NT2/D1 (cell line): Measurements from ENCODE around the gene SAMSN1.

Experiments
- YY1 ChIP-seq: IDR thresholded peaks from 2 replicates; pipeline ENCODE4 v1.6.1; 2011; ENCODE audit not compliant: insufficient read length, insufficient read depth
- ZNF274 ChIP-seq: IDR thresholded peaks from 2 replicates; pipeline ENCODE4 v1.6.1; 2011; ENCODE audit warnings: mild to moderate bottlenecking, low read depth, low read length

DNA sequence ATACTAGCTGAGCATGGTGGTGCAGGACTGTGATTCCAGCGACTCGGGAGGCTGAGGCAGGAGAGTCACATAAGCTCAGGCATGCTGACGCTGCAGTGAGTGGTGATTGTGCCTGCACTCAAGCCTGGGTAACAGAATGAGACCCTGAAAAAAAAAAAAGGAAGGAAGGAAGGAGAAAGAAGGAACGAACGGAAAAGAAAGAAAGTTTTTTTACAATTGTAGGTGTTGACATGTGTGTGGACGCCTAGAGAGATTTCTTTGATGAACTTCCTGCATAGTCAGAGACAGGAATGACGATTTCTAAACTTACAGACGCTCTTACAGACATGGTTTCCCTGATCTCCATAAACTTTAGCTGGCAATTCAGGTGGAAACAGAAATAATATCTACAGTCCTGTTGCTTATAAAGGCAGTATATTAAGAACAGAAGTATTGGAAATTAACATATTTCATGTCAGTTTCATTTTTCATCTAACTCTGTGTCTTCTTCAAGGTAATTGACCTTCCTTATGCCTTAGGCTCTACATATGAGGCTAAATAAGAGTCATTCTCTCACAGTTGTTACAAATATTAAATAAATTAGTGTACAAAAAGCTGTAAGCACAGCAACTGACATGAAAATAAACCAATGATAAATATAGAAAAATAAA is 4.1 kb downstream of the SAMSN1 start:
- no peak for TF ChIP-seq ZNF274
- no peak for TF ChIP-seq YY1
